Measurements from ENCODE around the gene SUN1.
A peak's percentile ranks its signal among the peaks of the same experiment; 100 is the strongest.

SUN1 gene, protein sequence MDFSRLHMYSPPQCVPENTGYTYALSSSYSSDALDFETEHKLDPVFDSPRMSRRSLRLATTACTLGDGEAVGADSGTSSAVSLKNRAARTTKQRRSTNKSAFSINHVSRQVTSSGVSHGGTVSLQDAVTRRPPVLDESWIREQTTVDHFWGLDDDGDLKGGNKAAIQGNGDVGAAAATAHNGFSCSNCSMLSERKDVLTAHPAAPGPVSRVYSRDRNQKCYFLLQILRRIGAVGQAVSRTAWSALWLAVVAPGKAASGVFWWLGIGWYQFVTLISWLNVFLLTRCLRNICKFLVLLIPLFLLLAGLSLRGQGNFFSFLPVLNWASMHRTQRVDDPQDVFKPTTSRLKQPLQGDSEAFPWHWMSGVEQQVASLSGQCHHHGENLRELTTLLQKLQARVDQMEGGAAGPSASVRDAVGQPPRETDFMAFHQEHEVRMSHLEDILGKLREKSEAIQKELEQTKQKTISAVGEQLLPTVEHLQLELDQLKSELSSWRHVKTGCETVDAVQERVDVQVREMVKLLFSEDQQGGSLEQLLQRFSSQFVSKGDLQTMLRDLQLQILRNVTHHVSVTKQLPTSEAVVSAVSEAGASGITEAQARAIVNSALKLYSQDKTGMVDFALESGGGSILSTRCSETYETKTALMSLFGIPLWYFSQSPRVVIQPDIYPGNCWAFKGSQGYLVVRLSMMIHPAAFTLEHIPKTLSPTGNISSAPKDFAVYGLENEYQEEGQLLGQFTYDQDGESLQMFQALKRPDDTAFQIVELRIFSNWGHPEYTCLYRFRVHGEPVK

DNA sequence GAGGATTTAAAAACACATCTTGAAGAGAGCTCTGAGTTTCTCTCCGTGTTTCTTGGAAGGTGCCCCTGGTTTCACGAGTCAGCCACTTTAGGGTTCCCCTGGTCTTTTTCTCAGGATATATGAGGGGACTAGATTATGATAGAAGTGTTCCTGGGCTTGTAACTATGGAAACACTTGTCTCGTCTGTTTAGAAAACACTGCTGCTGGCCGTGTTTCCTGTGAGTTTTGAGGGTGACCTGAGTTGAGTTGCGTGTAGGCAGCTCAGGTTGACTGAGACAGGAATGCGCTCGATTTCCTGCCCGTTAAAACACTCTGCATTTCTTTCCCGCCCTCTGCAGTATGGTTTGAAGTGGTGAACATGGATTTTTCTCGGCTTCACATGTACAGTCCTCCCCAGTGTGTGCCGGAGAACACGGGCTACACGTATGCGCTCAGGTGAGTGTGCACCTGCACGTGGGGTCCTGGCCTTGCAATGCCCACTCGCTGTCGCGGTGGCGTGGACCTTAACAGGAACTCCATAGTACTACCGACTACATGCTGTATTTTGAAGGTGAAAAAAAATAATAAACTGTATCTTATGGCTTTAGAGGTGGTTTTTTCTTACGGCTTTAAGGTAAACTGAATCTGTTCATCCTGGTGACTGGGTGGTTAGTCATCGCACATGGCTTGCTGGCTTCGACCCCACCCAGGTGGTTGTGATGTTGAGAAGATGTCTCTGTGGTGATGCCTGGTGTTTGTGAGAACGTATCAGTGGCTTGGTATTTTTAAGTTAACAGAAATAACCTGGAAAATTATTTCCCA, at the start of gene SUN1:
Gene SUN1, plus strand, starts transcription at position 310 of the 801 bp plus-strand sequence. Its CDS starts 49 bp downstream, at position 359.
- peak; percentile 79 for DNase-seq (ENCODE audit: low read depth)
- H3K4me3 ChIP-seq (ENCODE audit: low read length) = peak within 1 kb of the TSS; percentile 47
- TF ChIP-seq, protein P1, sequence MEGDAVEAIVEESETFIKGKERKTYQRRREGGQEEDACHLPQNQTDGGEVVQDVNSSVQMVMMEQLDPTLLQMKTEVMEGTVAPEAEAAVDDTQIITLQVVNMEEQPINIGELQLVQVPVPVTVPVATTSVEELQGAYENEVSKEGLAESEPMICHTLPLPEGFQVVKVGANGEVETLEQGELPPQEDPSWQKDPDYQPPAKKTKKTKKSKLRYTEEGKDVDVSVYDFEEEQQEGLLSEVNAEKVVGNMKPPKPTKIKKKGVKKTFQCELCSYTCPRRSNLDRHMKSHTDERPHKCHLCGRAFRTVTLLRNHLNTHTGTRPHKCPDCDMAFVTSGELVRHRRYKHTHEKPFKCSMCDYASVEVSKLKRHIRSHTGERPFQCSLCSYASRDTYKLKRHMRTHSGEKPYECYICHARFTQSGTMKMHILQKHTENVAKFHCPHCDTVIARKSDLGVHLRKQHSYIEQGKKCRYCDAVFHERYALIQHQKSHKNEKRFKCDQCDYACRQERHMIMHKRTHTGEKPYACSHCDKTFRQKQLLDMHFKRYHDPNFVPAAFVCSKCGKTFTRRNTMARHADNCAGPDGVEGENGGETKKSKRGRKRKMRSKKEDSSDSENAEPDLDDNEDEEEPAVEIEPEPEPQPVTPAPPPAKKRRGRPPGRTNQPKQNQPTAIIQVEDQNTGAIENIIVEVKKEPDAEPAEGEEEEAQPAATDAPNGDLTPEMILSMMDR (conservative IDR thresholded peaks at IDR 0.05; ENCODE audit: low read length) = no peak

DNA sequence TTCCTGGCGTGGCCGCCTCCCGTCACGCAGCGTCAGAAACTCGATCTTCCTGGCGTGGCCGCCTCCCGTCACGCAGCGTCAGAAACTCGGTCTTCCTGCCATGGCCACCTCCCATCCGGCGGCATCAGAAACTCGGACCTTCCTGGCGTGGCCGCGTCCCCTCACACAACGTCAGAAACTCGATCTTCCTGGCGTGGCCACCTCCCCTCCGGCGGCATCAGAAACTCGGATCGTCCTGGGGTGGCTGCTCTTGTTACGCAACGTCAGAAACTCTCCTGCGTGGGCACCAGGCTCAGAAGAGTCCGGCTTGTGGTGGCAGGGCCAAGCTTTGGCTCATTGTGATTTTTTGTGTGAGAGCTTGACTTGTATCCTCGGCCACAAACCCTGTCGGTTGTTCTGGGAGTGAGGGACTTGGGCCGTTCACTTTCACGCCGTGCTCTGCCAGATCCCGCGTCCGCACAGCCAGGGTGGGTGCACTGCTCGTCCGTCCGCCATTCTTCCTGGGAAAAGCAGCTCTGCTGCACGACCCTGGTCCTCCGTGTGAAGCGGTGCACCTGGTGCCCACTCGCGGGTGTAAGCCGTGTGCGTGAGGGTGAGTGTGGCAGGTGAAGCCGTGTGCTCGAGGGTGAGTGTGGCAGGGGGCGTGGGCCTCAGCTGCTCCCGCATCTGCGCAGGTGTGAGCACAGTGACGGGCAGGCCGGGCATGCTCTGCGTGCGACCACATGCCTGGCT, 49.4 kb upstream of the SUN1 start:
- H3K4me3 ChIP-seq (ENCODE audit: low read length) = no peak overlapping the region
- DNase-seq (ENCODE audit: low read depth) = no peak
- TF ChIP-seq, protein P1 (conservative IDR thresholded peaks at IDR 0.05; ENCODE audit: low read length) = no peak

DNA sequence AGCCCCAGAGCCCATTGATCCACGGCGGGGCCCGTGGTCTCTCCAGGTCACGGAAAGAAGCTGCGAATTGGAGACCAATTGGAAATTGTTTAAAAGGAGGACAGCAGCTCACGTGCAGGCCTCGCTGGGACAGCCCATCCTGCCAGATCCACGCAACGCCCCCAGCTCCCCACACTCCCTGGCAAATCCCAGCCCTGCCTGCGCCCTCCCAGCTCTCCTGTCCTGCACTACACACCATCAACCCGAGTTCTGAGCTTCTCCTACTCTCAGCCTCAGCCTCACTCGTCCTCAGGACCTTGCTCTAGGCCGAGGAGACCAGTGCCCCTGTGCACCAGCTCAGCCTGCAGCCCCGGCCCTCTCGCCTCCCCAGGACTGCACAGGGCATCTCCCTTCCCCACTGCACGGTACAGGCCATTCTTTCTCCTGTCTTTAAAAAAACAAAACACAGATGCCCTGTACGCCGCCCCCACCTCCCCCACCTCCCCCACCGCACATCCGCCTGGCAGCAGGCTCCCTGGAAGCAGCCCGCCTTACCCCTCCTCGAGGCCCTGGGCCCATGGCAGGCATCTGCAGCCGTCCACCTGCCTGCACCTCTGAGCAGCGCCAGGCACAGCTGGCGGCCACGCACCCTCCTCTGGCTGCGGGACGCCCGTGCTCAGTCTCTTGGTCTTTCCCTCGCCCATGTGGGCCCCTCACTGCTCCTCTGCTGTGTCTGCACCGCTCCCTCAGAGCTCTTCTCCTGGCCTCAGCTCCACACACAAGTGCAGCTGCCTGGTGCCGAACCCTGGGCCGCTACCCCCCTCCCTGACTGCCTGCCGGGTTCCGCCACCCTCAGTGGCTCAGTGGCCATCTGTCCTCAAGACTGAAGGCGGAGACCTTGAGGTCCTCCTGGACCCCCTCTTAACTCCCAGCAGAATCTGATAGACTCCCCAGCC, 48.5 kb upstream of the SUN1 start:
- TF ChIP-seq, protein P1 (conservative IDR thresholded peaks at IDR 0.05; ENCODE audit: low read length) = no peak
- no peak overlapping the region for H3K4me3 ChIP-seq (ENCODE audit: low read length)
- DNase-seq (ENCODE audit: low read depth) = no peak

DNA sequence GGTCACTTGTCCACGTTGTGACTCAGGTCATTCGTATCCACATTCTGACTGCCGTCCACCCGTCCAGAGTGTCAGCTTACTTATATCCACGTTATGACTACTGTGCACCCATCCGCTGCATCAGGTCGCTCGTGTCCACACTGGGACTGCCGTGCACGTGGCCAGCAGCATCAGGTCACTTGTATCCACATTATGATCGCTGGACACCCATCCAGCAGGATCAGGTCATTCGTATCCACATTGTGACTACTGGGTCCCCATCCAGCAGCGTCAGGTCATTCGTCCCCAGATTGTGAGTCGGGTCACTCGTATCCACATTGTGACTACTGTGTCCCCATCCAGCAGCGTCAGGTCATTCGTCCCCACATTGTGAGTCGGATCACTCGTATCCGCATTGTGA, 47.3 kb upstream of the SUN1 start:
- H3K4me3 ChIP-seq (ENCODE audit: low read length) = no peak overlapping the region
- no peak for DNase-seq (ENCODE audit: low read depth)
- TF ChIP-seq, protein P1 (conservative IDR thresholded peaks at IDR 0.05; ENCODE audit: low read length) = no peak

DNA sequence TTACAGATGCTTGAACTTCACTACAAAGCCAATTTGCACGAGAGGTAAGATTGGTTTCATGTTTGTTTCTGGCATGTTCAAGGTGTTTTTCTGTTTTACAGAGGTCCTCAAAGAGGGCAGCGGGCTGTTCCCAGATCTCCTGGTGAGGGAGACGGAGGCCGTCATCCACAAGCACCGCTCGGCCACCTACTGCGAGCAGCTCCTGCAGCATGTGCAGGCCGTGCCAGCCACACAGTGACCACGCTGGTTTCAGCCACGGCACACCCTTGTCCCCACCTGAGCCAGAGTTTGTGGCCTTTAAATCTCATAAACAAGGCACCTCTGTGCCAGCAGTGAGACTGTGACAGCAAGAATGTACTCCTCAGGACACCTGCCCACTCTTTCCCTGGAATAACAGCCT, 46.9 kb upstream of the SUN1 start:
- no peak overlapping the region for H3K4me3 ChIP-seq (ENCODE audit: low read length)
- no peak for DNase-seq (ENCODE audit: low read depth)
- TF ChIP-seq, protein P1 (conservative IDR thresholded peaks at IDR 0.05; ENCODE audit: low read length) = no peak

Data from AG10803 (cell line).